T-helper 2 cell treated with Interferon-gamma antibody and Interleukin-4, amounts not matched to agents 100 ng/mL and 5 ng/mL, for 36 hours (primary cell): ENCODE measurements around the gene DGLUCY. TPM values are rescaled to one million over a fixed set of nuclear protein-coding genes. Genes with fewer than 3 reads are reported as not detected.

ENCODE experiments used
- intact Hi-C: fragments of 100-400 bp; cut with micrococcal nuclease; formaldehyde crosslinking; loops from one replicate; pipeline ENCODE4 v1.15.1; 2023
- total RNA-seq: library from RNA; stranded (reverse); gene quantifications from 2 replicates; pipeline ENCODE4 v1.2.3, GENCODE V29; 2022

The DGLUCY gene
- total RNA-seq, 1 donor from 2014 or later, result 96.7 TPM

DNA sequence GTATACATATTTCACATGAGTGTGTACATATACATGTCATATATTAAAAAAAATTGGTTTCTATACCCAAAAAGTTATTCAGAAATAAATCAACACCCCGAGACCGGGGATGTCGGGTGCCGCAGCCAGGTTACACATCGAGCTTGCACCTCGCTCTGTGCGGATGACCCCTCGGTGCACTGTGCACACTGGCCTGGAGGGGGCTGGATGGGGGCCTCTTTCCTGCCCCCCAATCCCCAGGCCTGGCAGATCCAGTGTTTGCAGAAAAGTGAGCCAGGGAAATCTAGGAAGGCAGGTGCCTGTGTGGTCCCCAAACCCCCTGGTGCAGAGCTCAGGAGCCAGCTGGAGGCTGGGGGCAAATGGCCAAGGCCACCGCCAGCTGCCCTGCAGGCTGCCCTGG is 157.8 kb downstream of the DGLUCY start:
- intact Hi-C loops, result no loop called here

GRCh38 chr14:91272341-91273272 is 158.7 kb downstream of the DGLUCY start:
- intact Hi-C loops, result no loop called here

DNA sequence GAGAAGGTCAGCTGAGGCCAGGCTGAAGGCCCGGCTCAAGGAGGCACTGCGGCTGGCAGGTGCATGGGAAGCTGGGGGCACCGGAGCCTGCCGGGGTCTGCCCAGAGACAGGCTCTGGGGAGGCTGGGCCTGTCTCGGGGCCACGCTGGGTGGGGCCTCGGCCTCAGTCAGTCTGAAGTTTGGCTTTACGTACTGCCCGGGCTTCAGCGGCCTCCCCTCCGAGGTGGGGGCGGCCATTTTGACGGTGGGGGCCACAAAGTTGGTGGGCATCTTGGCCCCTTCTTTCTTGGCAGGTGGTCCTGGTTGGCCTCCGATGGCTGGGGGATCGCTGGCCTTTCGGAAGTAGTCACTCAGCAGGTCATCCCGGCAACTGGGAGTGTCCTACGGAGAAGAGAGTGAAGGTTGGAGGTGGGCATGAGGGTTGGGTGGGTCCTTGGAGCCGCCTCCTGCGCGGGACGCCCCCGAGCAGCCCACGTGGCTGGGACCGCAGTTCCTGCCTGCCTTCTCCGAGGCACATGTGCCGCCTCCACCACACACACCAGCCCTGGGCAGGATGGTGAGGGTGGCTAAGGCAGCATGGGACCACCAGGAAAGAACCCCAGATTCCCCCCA is 159.5 kb downstream of the DGLUCY start:
- intact Hi-C loops, result no loop called here

DNA sequence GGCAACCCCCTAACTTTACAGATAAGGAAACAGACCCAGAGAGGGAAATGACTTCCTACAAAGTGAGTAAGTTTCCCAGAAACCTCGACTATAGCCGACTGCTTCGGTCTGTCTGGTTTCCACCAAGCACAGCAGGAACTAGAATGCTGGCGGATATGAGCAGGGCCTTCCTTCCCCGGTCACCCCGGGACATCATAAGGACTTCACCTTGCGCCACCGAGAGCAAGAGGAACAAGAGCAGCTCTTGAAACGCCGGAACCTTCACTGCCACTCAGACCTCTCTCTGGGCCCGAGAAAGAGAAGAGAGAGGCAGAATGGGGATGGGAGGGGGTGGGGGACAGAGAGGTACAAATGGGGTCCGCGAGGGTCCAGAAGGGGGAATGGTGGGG is 160.0 kb downstream of the DGLUCY start:
- intact Hi-C loops, result no loop called here

DNA sequence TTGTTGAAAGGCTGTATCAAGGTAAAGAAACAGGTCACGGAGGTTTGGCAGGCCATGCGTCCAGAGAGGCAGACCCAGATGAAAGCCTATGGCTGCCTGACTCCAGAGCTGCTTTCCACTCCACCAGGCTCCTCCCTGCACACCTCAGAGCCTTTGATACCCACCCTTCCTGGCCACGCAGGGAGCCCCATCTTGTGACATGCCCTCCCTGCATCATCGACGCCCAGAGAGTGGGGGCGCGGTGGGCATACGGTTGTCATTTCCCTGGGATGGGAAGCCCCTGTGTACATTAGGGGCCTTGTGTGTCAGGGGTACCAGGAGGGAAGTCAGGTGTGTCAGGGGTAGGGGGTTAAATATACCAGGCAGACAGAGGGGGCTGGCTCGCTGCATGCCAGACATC is 160.9 kb downstream of the DGLUCY start:
- intact Hi-C loops, result no loop called here

Other genes starting within 250 kb of the DGLUCY start
- gene RPS6KA5, start 53.4 kb upstream of the DGLUCY start, total RNA-seq, result 50.5 and 52.3 TPM in 2 replicates
- 36.1 and 36.4 TPM in 2 replicates for gene GPR68, start 130.6 kb downstream of the DGLUCY start, total RNA-seq